ENCODE data around the gene RNASE11. TPM values are rescaled to one million over a fixed set of nuclear protein-coding genes. Genes with fewer than 3 reads are reported as not detected.

Gene RNASE11
- total RNA-seq, 1 experiment from 2014 or later = not detected

GRCh38 chr14:20560961-20561360, 26.8 kb downstream of the RNASE11 start, which contains the start of gene RNASE9:
Gene RNASE9, minus strand, starts transcription at chr14:20561047.
- no peak within 1 kb of the TSS for H4K91ac ChIP-seq (ENCODE audit: insufficient read length, low read depth, low read length)
- no peak within 1 kb of the TSS for H2BK15ac ChIP-seq (ENCODE audit: low read depth, low read length)
- H3K4me2 ChIP-seq (ENCODE audit: insufficient read depth, insufficient read length, low read length) = no peak within 1 kb of the TSS
- Mint-ChIP-seq H3K27ac (peak within 1 kb of the TSS; percentile 73 to 94 (median 78); a peak in 5 of 7 replicates), H3K9me3 (no peaks in the 10 kb centered on the region), H3K27me3 (ENCODE audit: low read depth) (no peaks in the 10 kb centered on the region), H3K36me3 (ENCODE audit: insufficient read depth in 1 of 3, low read depth in 3 of 3) (no peaks in the 10 kb centered on the region), H3K4me3 (peak within 1 kb of the TSS in 1 of 2 experiments; percentile 27; a peak in 2 of 5 replicates), H3K4me1 (peaks cover 50 to 56% of the 10 kb centered on the region in 2 experiments)
- H3K18ac ChIP-seq (ENCODE audit: insufficient read length, low read depth, low read length) = no peak within 1 kb of the TSS
- no peak for TF ChIP-seq CTCF (conservative IDR thresholded peaks at IDR 0.05)
- no peak within 1 kb of the TSS for H4K5ac ChIP-seq (ENCODE audit: insufficient read length, low read depth, low read length)
- no peak within 1 kb of the TSS for H3T11ph ChIP-seq (ENCODE audit: low read length)
- H3K9me3 ChIP-seq (ENCODE audit: control insufficient read depth, low read depth, low read length) = no peaks in the 10 kb centered on the region
- H3K56ac ChIP-seq (ENCODE audit: insufficient read length, low read depth, low read length) = no peak within 1 kb of the TSS
- no peaks in the 10 kb centered on the region for H4K20me1 ChIP-seq (ENCODE audit: control insufficient read depth, insufficient read depth, insufficient read length)
- H3K4me1 ChIP-seq (ENCODE audit: insufficient read depth, low read length) = peaks cover 8% of the 10 kb centered on the region; the same call in 1 of the 2 replicates
- no peak within 1 kb of the TSS for H3K9ac ChIP-seq (ENCODE audit: extremely low read depth, insufficient read length, low read length)
- H3K27me3 ChIP-seq (ENCODE audit: insufficient read depth, low read length) = no peaks in the 10 kb centered on the region
- no peak within 1 kb of the TSS for H2AK5ac ChIP-seq (ENCODE audit: insufficient read length, low read length)
- H3K4ac ChIP-seq (ENCODE audit: low read depth, low read length) = no peak within 1 kb of the TSS
- no peak within 1 kb of the TSS for H2BK12ac ChIP-seq (ENCODE audit: insufficient read length, low read depth, low read length)
- peak within 1 kb of the TSS; percentile 20 for H3K27ac ChIP-seq (ENCODE audit: insufficient read length, low read depth, low read length)
- no peak within 1 kb of the TSS for H3K14ac ChIP-seq (ENCODE audit: insufficient read depth, low read length)
- no peaks in the 10 kb centered on the region for H3K79me1 ChIP-seq (ENCODE audit: insufficient read depth, low read depth, low read length, poor library complexity, severe bottlenecking)
- H2AFZ ChIP-seq (ENCODE audit: low read length) = no peak within 1 kb of the TSS
- no peak for DNase-seq
- H4K8ac ChIP-seq (replicated peaks; ENCODE audit: insufficient read length, low read depth, low read length) = no peak within 1 kb of the TSS
- H3K79me2 ChIP-seq (ENCODE audit: insufficient read depth, low read length) = no peaks in the 10 kb centered on the region
- H2BK20ac ChIP-seq (ENCODE audit: low read depth, low read length, poor library complexity, severe bottlenecking) = no peak within 1 kb of the TSS
- no peak within 1 kb of the TSS for H3K23ac ChIP-seq (ENCODE audit: insufficient read length, low read depth, low read length)
- no peak within 1 kb of the TSS for H2BK120ac ChIP-seq (ENCODE audit: low read depth, low read length, poor library complexity, severe bottlenecking)
- no peak within 1 kb of the TSS for H2BK5ac ChIP-seq (ENCODE audit: insufficient read length, low read length)
- no CpG with 5 or more reads among the region's 3 CpGs for WGBS (ENCODE audit: extremely low coverage, insufficient read length, low lambda C conversion rate)
- no peaks in the 10 kb centered on the region for H3K23me2 ChIP-seq (ENCODE audit: insufficient read length, low read depth, low read length, poor library complexity, severe bottlenecking)
